ENCODE data around the gene FRMD4A. TPM values are rescaled to one million over a fixed set of nuclear protein-coding genes. Genes with fewer than 3 reads are reported as not detected.

FRMD4A gene
- total and polyA plus RNA-seq, 10 of the 15 experiments (the other 5 are each of a cell fraction or from before 2014, with no cell fraction given) = 17.8 to 75.2 (median 39.1) TPM

DNA sequence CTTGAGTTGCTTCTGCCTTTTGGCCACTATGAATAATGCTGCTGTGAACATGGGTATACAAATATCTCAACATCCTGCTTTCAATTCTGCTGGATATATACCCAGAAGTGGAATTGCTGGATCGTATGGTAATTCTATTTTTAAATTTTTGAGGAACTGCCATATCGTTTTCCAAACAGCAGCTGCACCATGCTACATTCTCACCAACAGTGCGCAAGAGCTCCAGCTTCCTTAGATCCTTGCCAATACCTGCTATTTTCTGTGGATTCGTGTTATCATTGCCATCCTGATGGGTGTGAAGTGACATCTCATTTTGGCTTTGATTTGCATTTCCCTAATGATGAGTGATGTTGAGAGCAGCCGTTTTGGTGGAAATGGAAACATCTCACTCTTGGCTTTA is 26.7 kb downstream of the FRMD4A start (continued):
- TF ChIP-seq, protein P1, sequence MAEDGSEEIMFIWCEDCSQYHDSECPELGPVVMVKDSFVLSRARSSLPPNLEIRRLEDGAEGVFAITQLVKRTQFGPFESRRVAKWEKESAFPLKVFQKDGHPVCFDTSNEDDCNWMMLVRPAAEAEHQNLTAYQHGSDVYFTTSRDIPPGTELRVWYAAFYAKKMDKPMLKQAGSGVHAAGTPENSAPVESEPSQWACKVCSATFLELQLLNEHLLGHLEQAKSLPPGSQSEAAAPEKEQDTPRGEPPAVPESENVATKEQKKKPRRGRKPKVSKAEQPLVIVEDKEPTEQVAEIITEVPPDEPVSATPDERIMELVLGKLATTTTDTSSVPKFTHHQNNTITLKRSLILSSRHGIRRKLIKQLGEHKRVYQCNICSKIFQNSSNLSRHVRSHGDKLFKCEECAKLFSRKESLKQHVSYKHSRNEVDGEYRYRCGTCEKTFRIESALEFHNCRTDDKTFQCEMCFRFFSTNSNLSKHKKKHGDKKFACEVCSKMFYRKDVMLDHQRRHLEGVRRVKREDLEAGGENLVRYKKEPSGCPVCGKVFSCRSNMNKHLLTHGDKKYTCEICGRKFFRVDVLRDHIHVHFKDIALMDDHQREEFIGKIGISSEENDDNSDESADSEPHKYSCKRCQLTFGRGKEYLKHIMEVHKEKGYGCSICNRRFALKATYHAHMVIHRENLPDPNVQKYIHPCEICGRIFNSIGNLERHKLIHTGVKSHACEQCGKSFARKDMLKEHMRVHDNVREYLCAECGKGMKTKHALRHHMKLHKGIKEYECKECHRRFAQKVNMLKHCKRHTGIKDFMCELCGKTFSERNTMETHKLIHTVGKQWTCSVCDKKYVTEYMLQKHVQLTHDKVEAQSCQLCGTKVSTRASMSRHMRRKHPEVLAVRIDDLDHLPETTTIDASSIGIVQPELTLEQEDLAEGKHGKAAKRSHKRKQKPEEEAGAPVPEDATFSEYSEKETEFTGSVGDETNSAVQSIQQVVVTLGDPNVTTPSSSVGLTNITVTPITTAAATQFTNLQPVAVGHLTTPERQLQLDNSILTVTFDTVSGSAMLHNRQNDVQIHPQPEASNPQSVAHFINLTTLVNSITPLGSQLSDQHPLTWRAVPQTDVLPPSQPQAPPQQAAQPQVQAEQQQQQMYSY (CRISPR knock-in tag; IDR thresholded peaks at IDR 0.05) = no peak
- TF ChIP-seq NFYB (IDR thresholded peaks at IDR 0.05; ENCODE audit: insufficient read depth, low read depth, low read length) = no peak
- TF ChIP-seq, protein P2, sequence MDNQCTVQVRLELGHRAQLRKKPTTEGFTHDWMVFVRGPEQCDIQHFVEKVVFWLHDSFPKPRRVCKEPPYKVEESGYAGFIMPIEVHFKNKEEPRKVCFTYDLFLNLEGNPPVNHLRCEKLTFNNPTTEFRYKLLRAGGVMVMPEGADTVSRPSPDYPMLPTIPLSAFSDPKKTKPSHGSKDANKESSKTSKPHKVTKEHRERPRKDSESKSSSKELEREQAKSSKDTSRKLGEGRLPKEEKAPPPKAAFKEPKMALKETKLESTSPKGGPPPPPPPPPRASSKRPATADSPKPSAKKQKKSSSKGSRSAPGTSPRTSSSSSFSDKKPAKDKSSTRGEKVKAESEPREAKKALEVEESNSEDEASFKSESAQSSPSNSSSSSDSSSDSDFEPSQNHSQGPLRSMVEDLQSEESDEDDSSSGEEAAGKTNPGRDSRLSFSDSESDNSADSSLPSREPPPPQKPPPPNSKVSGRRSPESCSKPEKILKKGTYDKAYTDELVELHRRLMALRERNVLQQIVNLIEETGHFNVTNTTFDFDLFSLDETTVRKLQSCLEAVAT (IDR thresholded peaks at IDR 0.05) = no peak

- POLR2A ChIA-PET = no interaction called here
- BruUV-seq (replicated peaks) = no TSS peak
Observed at GRCh38 chr10:14302035-14302434, 28.7 kb downstream of the FRMD4A start.

More at GRCh38 chr10:14302035-14302434, 28.7 kb downstream of the FRMD4A start:
- no peaks in the 10 kb centered on the region for H4K20me1 ChIP-seq (ENCODE audit: control insufficient read depth, insufficient read depth)
- H3K9ac ChIP-seq (ENCODE audit: control insufficient read depth, insufficient read depth, low read length) = no peak overlapping the region
- H3K4me2 ChIP-seq (ENCODE audit: control insufficient read depth, insufficient read depth) = no peak overlapping the region
- CTCF ChIA-PET = interaction anchor here (0.8 to 1.2 kb wide), 5 partner anchors 9 to 177 kb away, joined by 3 to 4 read pairs (median 3); no protein-coding TSS in a partner anchor
- H2AFZ ChIP-seq (ENCODE audit: control insufficient read depth, low read depth, low read length) = no peak overlapping the region
- H3K4me1 ChIP-seq (ENCODE audit: control insufficient read depth, insufficient read depth, low read length) = no peaks in the 10 kb centered on the region
- no peaks in the 10 kb centered on the region for H3K9me3 ChIP-seq (replicated peaks; ENCODE audit: control insufficient read depth, insufficient read depth, low read length)
- TF ChIP-seq RAD21 (IDR thresholded peaks at IDR 0.05; ENCODE audit: insufficient read depth, low read depth, low read length) (peak; percentile 27; the same call in 1 of the 2 replicates), ATF7 (IDR thresholded peaks at IDR 0.05; ENCODE audit: low read depth) (no peak), RELB (IDR thresholded peaks at IDR 0.05; ENCODE audit: low read depth) (no peak), SMC3 (IDR thresholded peaks at IDR 0.05; ENCODE audit: borderline replicate concordance, low read length) (peak; percentile 16; the same call in 1 of the 2 replicates)
- TF ChIP-seq, protein P3, sequence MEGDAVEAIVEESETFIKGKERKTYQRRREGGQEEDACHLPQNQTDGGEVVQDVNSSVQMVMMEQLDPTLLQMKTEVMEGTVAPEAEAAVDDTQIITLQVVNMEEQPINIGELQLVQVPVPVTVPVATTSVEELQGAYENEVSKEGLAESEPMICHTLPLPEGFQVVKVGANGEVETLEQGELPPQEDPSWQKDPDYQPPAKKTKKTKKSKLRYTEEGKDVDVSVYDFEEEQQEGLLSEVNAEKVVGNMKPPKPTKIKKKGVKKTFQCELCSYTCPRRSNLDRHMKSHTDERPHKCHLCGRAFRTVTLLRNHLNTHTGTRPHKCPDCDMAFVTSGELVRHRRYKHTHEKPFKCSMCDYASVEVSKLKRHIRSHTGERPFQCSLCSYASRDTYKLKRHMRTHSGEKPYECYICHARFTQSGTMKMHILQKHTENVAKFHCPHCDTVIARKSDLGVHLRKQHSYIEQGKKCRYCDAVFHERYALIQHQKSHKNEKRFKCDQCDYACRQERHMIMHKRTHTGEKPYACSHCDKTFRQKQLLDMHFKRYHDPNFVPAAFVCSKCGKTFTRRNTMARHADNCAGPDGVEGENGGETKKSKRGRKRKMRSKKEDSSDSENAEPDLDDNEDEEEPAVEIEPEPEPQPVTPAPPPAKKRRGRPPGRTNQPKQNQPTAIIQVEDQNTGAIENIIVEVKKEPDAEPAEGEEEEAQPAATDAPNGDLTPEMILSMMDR (IDR thresholded peaks at IDR 0.05 in 2 of 3, conservative IDR thresholded peaks at IDR 0.05 in 1 of 3; ENCODE audit: control insufficient read depth in 2 of 3, extremely low read depth in 1 of 3, insufficient read depth in 1 of 3, low read depth in 3 of 3, low read length in 3 of 3) = peak; percentile 21 to 35 (median 27); a peak in 3 of 6 replicates
- H3K27me3 ChIP-seq (replicated peaks in 1 of 2; ENCODE audit: control insufficient read depth in 2 of 2, insufficient read depth in 2 of 2, low read length in 1 of 2) = peaks cover 0 to 4% of the 10 kb centered on the region in 2 experiments; a peak in 2 of 4 replicates
- H3K36me3 ChIP-seq (ENCODE audit: control insufficient read depth in 2 of 2, insufficient read depth in 2 of 2, low read length in 1 of 2) = no peaks in the 10 kb centered on the region
- no peaks in the 10 kb centered on the region for H3K79me2 ChIP-seq (ENCODE audit: control insufficient read depth, insufficient read depth, low read length)
- RAD21 ChIA-PET (ENCODE audit: unreplicated experiment) = no interaction called here
- in situ Hi-C loops (cut with MboI) (no loop called here), intact Hi-C loops (cut with micrococcal nuclease; ENCODE audit: unreplicated experiment) (no loop called here)
- DNase-seq (ENCODE audit: low read depth, low spot score) (no peak), FAIRE-seq (peak; percentile 23), ATAC-seq (no peak)
- WGBS (ENCODE audit: insufficient coverage, insufficient replicate concordance, low lambda C conversion rate, missing lambda C conversion rate) = 0% methylated on average over 2 of the region's 2 CpGs
- H3K4me3 ChIP-seq = no peak overlapping the region
- no peak overlapping the region for H3K27ac ChIP-seq (ENCODE audit: control insufficient read depth, insufficient read depth)
- SMC1A ChIA-PET (ENCODE audit: uncharacterized antibody, unreplicated experiment) = no interaction called here

Data from GM12878 (cell line).